B cell (primary cell): Measurements from ENCODE around the gene ITPR2. TPM values are rescaled to one million over a fixed set of nuclear protein-coding genes. Genes with fewer than 3 reads are reported as not detected.
A peak's percentile ranks its signal among the peaks of the same experiment; 100 is the strongest.

Experiments used
- ATAC-seq: fragments of 200-7000 bp; cut with Tn5 transposase; one replicate; pipeline ENCODE4 v1.10.0; 2021; ENCODE audit warnings: low read depth, mild to moderate bottlenecking, moderate number of reproducible peaks, moderate library complexity
- CTCF ChIA-PET: fragments of 350-600 bp; sonication (Branson Sonifier 250); formaldehyde crosslinking; loops from one replicate; lab custom pipeline; 2021; ENCODE audit warnings: antibody characterized with exemption, inconsistent platforms; lab: Charles Lee
- POLR2A ChIA-PET: fragments of 350-600 bp; sonication (Branson Sonifier 250); formaldehyde crosslinking; loops from one replicate; lab custom pipeline; 2021; ENCODE audit warnings: antibody characterized with exemption; lab: Charles Lee
- DNase-seq: peaks from one replicate; pipeline ENCODE4 v3.0.0; 2013
- H2AFZ ChIP-seq: 2 replicates; pipeline ENCODE4 v1.6.1; 2012; ENCODE audit warnings: mild to moderate bottlenecking, low read depth, low read length; ENCODE audit not compliant: insufficient read depth, poor library complexity, severe bottlenecking
- H3K27ac ChIP-seq, 2 donors: 1 replicate in 1 of 2; 2 replicates in 1 of 2; pipeline ENCODE4 v1.5.1; 2012 to 2013; ENCODE audit warnings: low read length in 2 of 2, mild to moderate bottlenecking in 2 of 2, moderate library complexity in 1 of 2
- H3K27me3 ChIP-seq, 4 experiments: fragments of 200-600 bp in 1 of 4; sonication (generic) in 1 of 4; replicated peaks in 1 of 4; 1 replicate in 2 of 4; 2 replicates in 2 of 4; pipeline versions ENCODE4 v1.6.1 to v1.7.0; 2013 to 2016; ENCODE audit warnings: low read length in 3 of 4, mild to moderate bottlenecking in 2 of 4, mixed read lengths in 1 of 4, moderate library complexity in 1 of 4; ENCODE audit not compliant: insufficient read depth in 4 of 4, control insufficient read depth in 3 of 4; ENCODE audit errors: control extremely low read depth in 1 of 4
- H3K36me3 ChIP-seq, 2 experiments: replicated peaks in 1 of 2; 1 replicate in 1 of 2; 2 replicates in 1 of 2; pipeline versions ENCODE4 v1.6.1 to v1.7.1; 2013; ENCODE audit warnings: low read length in 1 of 2; ENCODE audit not compliant: insufficient read depth in 2 of 2, control insufficient read depth in 1 of 2; ENCODE audit errors: control extremely low read depth in 1 of 2, extremely low read depth in 1 of 2
- H3K4me1 ChIP-seq, 2 donors: fragments of 200-600 bp in 1 of 2; sonication (generic) in 1 of 2; 1 replicate in 1 of 2; 2 replicates in 1 of 2; pipeline versions ENCODE4 v1.5.1 to v1.6.1; 2013 to 2017; ENCODE audit warnings: low read length in 2 of 2; ENCODE audit not compliant: control insufficient read depth in 2 of 2, insufficient read depth in 2 of 2
- H3K4me2 ChIP-seq: replicated peaks from 2 replicates; pipeline ENCODE3; 2012; ENCODE audit warnings: mild to moderate bottlenecking, low read depth, low read length; ENCODE audit not compliant: poor library complexity, severe bottlenecking
- H3K4me3 ChIP-seq, 5 experiments: fragments of 200-600 bp in 1 of 5; sonication (generic) in 1 of 5; 1 replicate in 3 of 5; 2 replicates in 2 of 5; pipeline versions ENCODE4 v1.5.1 to v1.7.0; 2011 to 2016; ENCODE audit warnings: low read length in 4 of 5, mild to moderate bottlenecking in 4 of 5, low read depth in 2 of 5, control low read depth in 1 of 5, moderate library complexity in 1 of 5; ENCODE audit not compliant: insufficient read depth in 1 of 5; ENCODE audit errors: control extremely low read depth in 1 of 5, extremely low read depth in 1 of 5
- H3K79me2 ChIP-seq: fragments of 200-600 bp; sonication (generic); one replicate; pipeline ENCODE4 v1.6.0; 2016; ENCODE audit warnings: low read length; ENCODE audit not compliant: control insufficient read depth, insufficient read depth
- H3K9ac ChIP-seq: fragments of 200-600 bp; sonication (generic); 2 replicates; pipeline ENCODE4 v1.6.1; 2017; ENCODE audit warnings: mild to moderate bottlenecking, low read length, moderate library complexity
- H3K9me3 ChIP-seq, 3 donors: one replicate each; pipeline versions ENCODE4 v1.6.1 to v1.7.1; 2013; ENCODE audit warnings: low read length in 2 of 3; ENCODE audit not compliant: control insufficient read depth in 2 of 3, insufficient read depth in 1 of 3; ENCODE audit errors: control extremely low read depth in 1 of 3
- H4K20me1 ChIP-seq: 2 replicates; pipeline ENCODE4 v1.6.0; 2012; ENCODE audit warnings: mild to moderate bottlenecking, low read length; ENCODE audit not compliant: insufficient read depth, control insufficient read depth, poor library complexity, severe bottlenecking
- H3K27ac Mint-ChIP-seq: one replicate; pipeline ENCODE4 v1.8.0; 2021; ENCODE audit warnings: mixed read lengths
- H3K27me3 Mint-ChIP-seq: one replicate; pipeline ENCODE4 v1.8.0; 2021; ENCODE audit warnings: mixed read lengths
- H3K4me1 Mint-ChIP-seq: one replicate; pipeline ENCODE4 v1.8.0; 2021; ENCODE audit warnings: mixed read lengths
- H3K4me3 Mint-ChIP-seq: one replicate; pipeline ENCODE4 v1.8.0; 2021; ENCODE audit warnings: mixed read lengths
- H3K9me3 Mint-ChIP-seq: one replicate; pipeline ENCODE4 v1.8.0; 2022; ENCODE audit warnings: mixed read lengths; ENCODE audit not compliant: insufficient read depth
- EZH2 ChIP-seq: IDR thresholded peaks from 2 replicates; pipeline ENCODE4 v1.6.1; 2012; ENCODE audit warnings: borderline replicate concordance, low read depth, mild to moderate bottlenecking, moderate library complexity, low read length; ENCODE audit not compliant: insufficient read depth, poor library complexity, severe bottlenecking
- WGBS: methylation state at CpG from one replicate; pipeline ENCODE4 v1.1.5; 2013; ENCODE audit warnings: missing lambda C conversion rate; ENCODE audit not compliant: insufficient coverage; 5-methylcytosine and 5-hydroxymethylcytosine counted together
- intact Hi-C: fragments of 100-400 bp; cut with micrococcal nuclease; formaldehyde crosslinking; loops from one replicate; pipeline ENCODE4 v1.10.0; 2022
- polyA plus RNA-seq: library from polyadenylated mRNA; depleted of rRNA; stranded (reverse); fragments of >200 nt; gene quantifications from 2 replicates; pipeline ENCODE4 v1.2.3, GENCODE V29; 2012
- total RNA-seq, 2 donors: library from RNA; stranded (reverse); fragments of 120-200 nt in 1 of 2; gene quantifications; 1 replicate in 1 of 2; 2 replicates in 1 of 2; pipeline versions ENCODE4 v1.2.3 to v1.2.4, GENCODE V29; 2013 to 2022
- TF ChIP-seq, protein P1 (sequence below): fragments of 200-600 bp; IDR thresholded peaks from one replicate; pipeline ENCODE4 v1.8.0; 2022; ENCODE audit warnings: antibody characterized with exemption, mild to moderate bottlenecking

The ITPR2 gene
- total and polyA plus RNA-seq, 2 donors (not counting 1 experiment from before 2014, with no cell fraction given) = 4.3 to 113 TPM

- WGBS = 100% methylated on average over 2 of the region's 2 CpGs
- TF ChIP-seq, protein P1, sequence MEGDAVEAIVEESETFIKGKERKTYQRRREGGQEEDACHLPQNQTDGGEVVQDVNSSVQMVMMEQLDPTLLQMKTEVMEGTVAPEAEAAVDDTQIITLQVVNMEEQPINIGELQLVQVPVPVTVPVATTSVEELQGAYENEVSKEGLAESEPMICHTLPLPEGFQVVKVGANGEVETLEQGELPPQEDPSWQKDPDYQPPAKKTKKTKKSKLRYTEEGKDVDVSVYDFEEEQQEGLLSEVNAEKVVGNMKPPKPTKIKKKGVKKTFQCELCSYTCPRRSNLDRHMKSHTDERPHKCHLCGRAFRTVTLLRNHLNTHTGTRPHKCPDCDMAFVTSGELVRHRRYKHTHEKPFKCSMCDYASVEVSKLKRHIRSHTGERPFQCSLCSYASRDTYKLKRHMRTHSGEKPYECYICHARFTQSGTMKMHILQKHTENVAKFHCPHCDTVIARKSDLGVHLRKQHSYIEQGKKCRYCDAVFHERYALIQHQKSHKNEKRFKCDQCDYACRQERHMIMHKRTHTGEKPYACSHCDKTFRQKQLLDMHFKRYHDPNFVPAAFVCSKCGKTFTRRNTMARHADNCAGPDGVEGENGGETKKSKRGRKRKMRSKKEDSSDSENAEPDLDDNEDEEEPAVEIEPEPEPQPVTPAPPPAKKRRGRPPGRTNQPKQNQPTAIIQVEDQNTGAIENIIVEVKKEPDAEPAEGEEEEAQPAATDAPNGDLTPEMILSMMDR = peak; percentile 79
- TF ChIP-seq EZH2 = no peak
- H3K27ac Mint-ChIP-seq = no peak overlapping the region
Observed at GRCh38 chr12:26524862-26525465, 308.0 kb downstream of the ITPR2 start.

GRCh38 chr12:26523708-26524150 lies 309.3 kb downstream of the ITPR2 start:
- H3K36me3 ChIP-seq = peaks cover 0 to 4% of the 10 kb centered on the region in 2 experiments
- ChIA-PET CTCF (interaction anchor here (1.1 to 7.3 kb wide), 7 partner anchors 85 to 1088 kb away, joined by 3 to 58 read pairs (median 8); no protein-coding TSS in a partner anchor), POLR2A (no interaction called here)
- H3K9ac ChIP-seq = no peak overlapping the region
- Mint-ChIP-seq H3K4me3 (no peak overlapping the region), H3K27ac (no peak overlapping the region), H3K9me3 (peaks cover 13% of the 10 kb centered on the region), H3K4me1 (peaks cover 10% of the 10 kb centered on the region), H3K27me3 (no peaks in the 10 kb centered on the region)
- H3K4me2 ChIP-seq = no peak overlapping the region
- H3K4me3 ChIP-seq = no peak overlapping the region
- WGBS = over 99% methylated on average over 8 of the region's 9 CpGs
- DNase-seq = no peak
- peaks cover 5 to 6% of the 10 kb centered on the region in 2 donors for H3K4me1 ChIP-seq
- intact Hi-C loops = loop anchor here (2.0 kb wide), 1 partner anchor 405 kb away; no protein-coding TSS in a partner anchor
- no peaks in the 10 kb centered on the region for H3K27me3 ChIP-seq
- no peaks in the 10 kb centered on the region for H4K20me1 ChIP-seq
- H2AFZ ChIP-seq = no peak overlapping the region
- H3K79me2 ChIP-seq = no peaks in the 10 kb centered on the region
- ATAC-seq = no peak
- no peak overlapping the region for H3K27ac ChIP-seq
- no peak for TF ChIP-seq EZH2
- TF ChIP-seq, protein P1 = no peak
- H3K9me3 ChIP-seq = peaks cover 0 to 15% (median 5%) of the 10 kb centered on the region in 3 donors

More at GRCh38 chr12:26524862-26525465, 308.0 kb downstream of the ITPR2 start:
- no peaks in the 10 kb centered on the region for H3K79me2 ChIP-seq
- CTCF ChIA-PET = interaction anchor here (0.7 to 7.3 kb wide), 19 partner anchors 11 to 1089 kb away, joined by 3 to 58 read pairs (median 4); partner anchors contain the start of gene SSPN
- H3K9me3 ChIP-seq = peaks cover 0 to 15% (median 5%) of the 10 kb centered on the region in 3 donors
- H3K9ac ChIP-seq = no peak overlapping the region
- Mint-ChIP-seq H3K4me3 (no peak overlapping the region), H3K9me3 (peaks cover 13% of the 10 kb centered on the region), H3K4me1 (peaks cover 8% of the 10 kb centered on the region), H3K27me3 (no peaks in the 10 kb centered on the region)
- POLR2A ChIA-PET = interaction anchor here (1.0 kb wide), 1 partner anchor 51 kb away, joined by 3 read pairs; no protein-coding TSS in a partner anchor
- ATAC-seq = peak; percentile 65
- no peaks in the 10 kb centered on the region for H3K27me3 ChIP-seq
- intact Hi-C loops = loop anchor here (1.0 to 2.0 kb wide), 4 partner anchors 91 to 428 kb away; no protein-coding TSS in a partner anchor
- H3K4me3 ChIP-seq = no peak overlapping the region
- no peaks in the 10 kb centered on the region for H4K20me1 ChIP-seq
- no peak overlapping the region for H3K4me2 ChIP-seq
- peak; percentile 55 for DNase-seq
- peaks cover 4 to 6% of the 10 kb centered on the region in 2 donors for H3K4me1 ChIP-seq
- no peak overlapping the region for H3K27ac ChIP-seq
- no peak overlapping the region for H2AFZ ChIP-seq
- peaks cover 0 to 4% of the 10 kb centered on the region in 2 experiments for H3K36me3 ChIP-seq
